K562 (cell line): ENCODE results near the gene POLD4. TPM values are rescaled to one million over a fixed set of nuclear protein-coding genes. Genes with fewer than 3 reads are reported as not detected.

ENCODE experiments used
- ATF4 ChIP-seq: fragments of 450-650 bp; formaldehyde crosslinking; IDR thresholded peaks from 2 replicates; pipeline ENCODE4 v1.4.0; 2022; ENCODE audit warnings: mild to moderate bottlenecking, moderate library complexity
- CBFA2T2 ChIP-seq: fragments of 450-650 bp; conservative IDR thresholded peaks from 2 replicates; pipeline ENCODE4 v1.6.1; 2017; ENCODE audit warnings: mild to moderate bottlenecking
- CBFA2T3 ChIP-seq: fragments of 450-650 bp; IDR thresholded peaks from 2 replicates; pipeline ENCODE4 v1.6.1; 2017
- CEBPB ChIP-seq: fragments of 450-650 bp; IDR thresholded peaks from 2 replicates; pipeline ENCODE4 v1.6.1; 2016; ENCODE audit warnings: missing genetic modification characterization, missing compliant biosample characterization
- ELK3 ChIP-seq: fragments of 450-650 bp; formaldehyde crosslinking; IDR thresholded peaks from 2 replicates; pipeline ENCODE4 v1.4.0; 2020; ENCODE audit warnings: mild to moderate bottlenecking
- HDAC2 ChIP-seq: fragments of 450-650 bp; IDR thresholded peaks from 2 replicates; pipeline ENCODE4 v1.6.1; 2016; ENCODE audit warnings: mild to moderate bottlenecking
- HDAC8 ChIP-seq: fragments of 450-650 bp; IDR thresholded peaks from 2 replicates; pipeline ENCODE4 v1.6.1; 2016; ENCODE audit warnings: mild to moderate bottlenecking, missing genetic modification characterization, moderate library complexity, missing compliant biosample characterization
- MED1 ChIP-seq: sonication (generic); formaldehyde crosslinking; IDR thresholded peaks from 2 replicates; pipeline ENCODE4 v1.8.1; 2023; ENCODE audit warnings: missing genetic modification reagents, borderline replicate concordance
- MGA ChIP-seq: fragments of 450-650 bp; IDR thresholded peaks from 2 replicates; pipeline ENCODE4 v1.6.1; 2016; ENCODE audit warnings: mild to moderate bottlenecking, moderate library complexity
- MIER1 ChIP-seq: fragments of 450-650 bp; IDR thresholded peaks from 2 replicates; pipeline ENCODE4 v1.6.1; 2016; ENCODE audit warnings: antibody characterized with exemption, mild to moderate bottlenecking, low read depth
- NCOA1 ChIP-seq: fragments of 450-650 bp; IDR thresholded peaks from 2 replicates; pipeline ENCODE4 v1.6.1; 2016; ENCODE audit warnings: low read depth
- SIN3B ChIP-seq: fragments of 450-650 bp; IDR thresholded peaks from 2 replicates; pipeline ENCODE4 v1.6.1; 2017; ENCODE audit warnings: low read depth, mild to moderate bottlenecking, moderate library complexity
- TBL1XR1 ChIP-seq, 2 experiments: IDR thresholded peaks; 2 replicates each; pipeline ENCODE4 v1.6.1; 2012; ENCODE audit warnings: improper control_type of control experiment in 2 of 2, low read length in 2 of 2, mild to moderate bottlenecking in 1 of 2
- ZBTB26 ChIP-seq: fragments of 450-650 bp; formaldehyde crosslinking; IDR thresholded peaks from 2 replicates; pipeline ENCODE4 v1.4.0; 2022; ENCODE audit warnings: missing genetic modification characterization
- ZNF668 ChIP-seq: fragments of 250-450 bp; sonication (Bioruptor Pico); IDR thresholded peaks from 2 replicates; pipeline ENCODE4 v1.8.0; 2022; ENCODE audit warnings: mild to moderate bottlenecking, inconsistent platforms
- polyA plus RNA-seq, 8 experiments: library from polyadenylated mRNA; depleted of rRNA in 4 of 8; stranded (reverse) in 5 of 8; unstranded in 3 of 8; fragments of >200 nt; fragmentation: Nextera tagmentation in 2 of 8; fragmentation: Illumina TruSeq in 1 of 8; extraction: Ambion mirVana in 2 of 8; extraction: Trizol in 1 of 8; gene quantifications; 2 replicates each; pipeline versions ENCODE4 v1.2.1 to v1.2.3, GENCODE V29; 2011 to 2014; ENCODE audit warnings: inconsistent platforms in 1 of 8, missing spikeins in 1 of 8
- total RNA-seq, 7 experiments: library from RNA; depleted of rRNA in 6 of 7; stranded (reverse); fragments of >200 nt in 6 of 7; fragmentation: Illumina TruSeq in 2 of 7; extraction: Trizol in 2 of 7; gene quantifications; 2 replicates each; pipeline versions ENCODE4 v1.2.1 to v1.2.3, GENCODE V29; 2011 to 2021; ENCODE audit warnings: low replicate concordance in 1 of 7

POLD4 gene
- total and polyA plus RNA-seq, 9 of the 15 experiments (the other 6 are each of a cell fraction or from before 2014, with no cell fraction given): 5.8 to 64.5 (median 18.3) TPM

GRCh38 chr11:67401495-67402191 is 48.3 kb upstream of the POLD4 start, which contains the start of gene PPP1CA (continued):
- TF ChIP-seq MIER1: no peak
- TF ChIP-seq ATF4: no peak
- no peak for TF ChIP-seq CEBPB
- TF ChIP-seq CBFA2T3: no peak
- no peak for TF ChIP-seq HDAC2
- TF ChIP-seq MGA: no peak
- no peak for TF ChIP-seq ELK3 (CRISPR knock-in tag)
- TF ChIP-seq ZNF668 (CRISPR knock-in tag): no peak
- no peak for TF ChIP-seq NCOA1
- peak; percentile 19; the same call in 1 of the 2 replicates for TF ChIP-seq HDAC8 (tag)
- TF ChIP-seq SIN3B: peak; percentile 71
- no peak for TF ChIP-seq TBL1XR1 (IDR thresholded peaks at IDR 0.05; ENCODE audit: low read length in 2 of 2)
- TF ChIP-seq CBFA2T2: no peak
- no peak for TF ChIP-seq MED1 (CRISPR knock-in tag)
- no peak for TF ChIP-seq ZBTB26 (CRISPR knock-in tag)
